HG02973 (cell line): ENCODE data around the gene C9orf50.
"Not testable (repeated sequence)": the region's sequence is repeated elsewhere in the genome, so short reads cannot be mapped to it uniquely, and the experiment has no call there.

ENCODE experiments used
- ATAC-seq: cut with Tn5 transposase; IDR thresholded peaks from one replicate; pipeline ENCODE4 v1.9.1; 2021; ENCODE audit warnings: moderate library complexity; ENCODE audit not compliant: unreplicated experiment

The C9orf50 gene

GRCh38 chr9:129594632-129595031 lies 26.3 kb downstream of the C9orf50 start:
- ATAC-seq = no peak

- not testable (repeated sequence) for ATAC-seq
These were observed 28.1 kb downstream of the C9orf50 start for GRCh38 chr9:129592790-129593189.

- no peak for ATAC-seq
These were observed 29.0 kb downstream of the C9orf50 start for GRCh38 chr9:129591916-129592315.

- no peak for ATAC-seq
These were observed 30.4 kb downstream of the C9orf50 start for GRCh38 chr9:129590466-129590865.

GRCh38 chr9:129587487-129588262 lies 33.2 kb downstream of the C9orf50 start:
- ATAC-seq = no peak

GRCh38 chr9:129586685-129587084 lies 34.2 kb downstream of the C9orf50 start:
- no peak for ATAC-seq

GRCh38 chr9:129586245-129586644 lies 34.7 kb downstream of the C9orf50 start:
- ATAC-seq = no peak

- no peak for ATAC-seq
These were observed 35.5 kb downstream of the C9orf50 start for GRCh38 chr9:129585352-129585751.

- ATAC-seq = no peak
These were observed 36.8 kb downstream of the C9orf50 start for GRCh38 chr9:129584136-129584535.

- no peak for ATAC-seq
These were observed 37.4 kb downstream of the C9orf50 start for GRCh38 chr9:129583308-129584038.

- ATAC-seq = no peak
These were observed 38.0 kb downstream of the C9orf50 start for GRCh38 chr9:129582855-129583254.

- ATAC-seq = no peak
These were observed 39.3 kb downstream of the C9orf50 start for GRCh38 chr9:129581505-129582189.

- no peak for ATAC-seq
These were observed 40.5 kb downstream of the C9orf50 start for GRCh38 chr9:129580211-129580915.

GRCh38 chr9:129579294-129579693 lies 41.6 kb downstream of the C9orf50 start:
- no peak for ATAC-seq

GRCh38 chr9:129576546-129577543 lies 44.1 kb downstream of the C9orf50 start:
- no peak for ATAC-seq

GRCh38 chr9:129575818-129576217 lies 45.1 kb downstream of the C9orf50 start:
- no peak for ATAC-seq

GRCh38 chr9:129574911-129575585 lies 45.9 kb downstream of the C9orf50 start:
- no peak for ATAC-seq

GRCh38 chr9:129573977-129574376 lies 46.9 kb downstream of the C9orf50 start:
- no peak for ATAC-seq

GRCh38 chr9:129572517-129572916 lies 48.4 kb downstream of the C9orf50 start:
- no peak for ATAC-seq
